ENCODE measurements around the gene ZNF681.
"Not testable (repeated sequence)": the region's sequence is repeated elsewhere in the genome, so short reads cannot be mapped to it uniquely, and the experiment has no call there.

ZNF681 gene

GRCh38 chr19:23787106-23787505, 28.4 kb upstream of the ZNF681 start:
- DNase-seq (ENCODE audit: low read depth in 2 of 2): peak in 1 of 2 donors; percentile 49
- no peak overlapping the region for H3K4me3 ChIP-seq (replicated peaks in 1 of 2; ENCODE audit: low read depth in 2 of 2, low read length in 2 of 2)
- TF ChIP-seq CTCF (IDR thresholded peaks at IDR 0.05; ENCODE audit: low read depth, low read length): no peak

GRCh38 chr19:23785982-23786381, 27.3 kb upstream of the ZNF681 start:
- DNase-seq (ENCODE audit: low read depth in 2 of 2): no peak
- H3K4me3 ChIP-seq (replicated peaks in 1 of 2; ENCODE audit: low read depth in 2 of 2, low read length in 2 of 2): no peak overlapping the region
- no peak for TF ChIP-seq CTCF (IDR thresholded peaks at IDR 0.05; ENCODE audit: low read depth, low read length)

- no peak for TF ChIP-seq CTCF (IDR thresholded peaks at IDR 0.05; ENCODE audit: low read depth, low read length)
- H3K4me3 ChIP-seq (replicated peaks in 1 of 2; ENCODE audit: low read depth in 2 of 2, low read length in 2 of 2): no peak overlapping the region
- no peak for DNase-seq (ENCODE audit: low read depth in 2 of 2)
These were observed 25.6 kb upstream of the ZNF681 start for GRCh38 chr19:23784274-23784673.

- no peak overlapping the region for H3K4me3 ChIP-seq (replicated peaks in 1 of 2; ENCODE audit: low read depth in 2 of 2, low read length in 2 of 2)
- TF ChIP-seq CTCF (IDR thresholded peaks at IDR 0.05; ENCODE audit: low read depth, low read length): no peak
- DNase-seq (ENCODE audit: low read depth in 2 of 2): no peak
These were observed 24.9 kb upstream of the ZNF681 start for GRCh38 chr19:23783636-23784035.

GRCh38 chr19:23779645-23780044, 21.0 kb upstream of the ZNF681 start:
- DNase-seq (ENCODE audit: low read depth in 2 of 2): no peak
- no peak for TF ChIP-seq CTCF (IDR thresholded peaks at IDR 0.05; ENCODE audit: low read depth, low read length)
- no peak overlapping the region for H3K4me3 ChIP-seq (replicated peaks in 1 of 2; ENCODE audit: low read depth in 2 of 2, low read length in 2 of 2)

GRCh38 chr19:23778566-23778965, 19.9 kb upstream of the ZNF681 start:
- H3K4me3 ChIP-seq (replicated peaks in 1 of 2; ENCODE audit: low read depth in 2 of 2, low read length in 2 of 2): no peak overlapping the region

GRCh38 chr19:23778036-23778435, 19.3 kb upstream of the ZNF681 start:
- H3K4me3 ChIP-seq (replicated peaks in 1 of 2; ENCODE audit: low read depth in 2 of 2, low read length in 2 of 2); DNase-seq (ENCODE audit: low read depth in 2 of 2): not testable (repeated sequence)

More at GRCh38 chr19:23778566-23778965, 19.9 kb upstream of the ZNF681 start:
- DNase-seq (ENCODE audit: low read depth in 2 of 2): no peak
- no peak for TF ChIP-seq CTCF (IDR thresholded peaks at IDR 0.05; ENCODE audit: low read depth, low read length)

Measured in cardiac fibroblast (primary cell).